ENCODE data around the gene RAD51B.

DNA sequence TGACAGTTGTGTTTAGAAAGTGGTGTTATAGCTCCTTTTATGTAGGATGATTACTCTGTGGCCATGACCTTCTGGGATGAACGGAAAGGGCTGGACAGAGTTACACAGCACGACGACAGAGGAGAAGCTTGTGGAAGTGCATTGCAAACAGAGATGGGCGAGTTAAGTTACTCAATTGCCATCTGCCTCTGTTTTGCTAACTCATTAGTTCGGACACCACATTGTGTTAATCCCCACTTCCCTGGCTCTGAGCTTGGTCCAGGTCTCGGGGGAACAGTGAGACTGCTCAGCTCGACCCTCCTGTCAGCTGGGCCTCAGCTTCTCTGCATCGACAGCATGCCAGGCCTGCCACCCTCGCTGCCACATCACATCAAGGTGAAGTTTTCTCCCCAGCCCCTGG lies 565.3 kb downstream of the RAD51B start:
- TF ChIP-seq, protein P1, sequence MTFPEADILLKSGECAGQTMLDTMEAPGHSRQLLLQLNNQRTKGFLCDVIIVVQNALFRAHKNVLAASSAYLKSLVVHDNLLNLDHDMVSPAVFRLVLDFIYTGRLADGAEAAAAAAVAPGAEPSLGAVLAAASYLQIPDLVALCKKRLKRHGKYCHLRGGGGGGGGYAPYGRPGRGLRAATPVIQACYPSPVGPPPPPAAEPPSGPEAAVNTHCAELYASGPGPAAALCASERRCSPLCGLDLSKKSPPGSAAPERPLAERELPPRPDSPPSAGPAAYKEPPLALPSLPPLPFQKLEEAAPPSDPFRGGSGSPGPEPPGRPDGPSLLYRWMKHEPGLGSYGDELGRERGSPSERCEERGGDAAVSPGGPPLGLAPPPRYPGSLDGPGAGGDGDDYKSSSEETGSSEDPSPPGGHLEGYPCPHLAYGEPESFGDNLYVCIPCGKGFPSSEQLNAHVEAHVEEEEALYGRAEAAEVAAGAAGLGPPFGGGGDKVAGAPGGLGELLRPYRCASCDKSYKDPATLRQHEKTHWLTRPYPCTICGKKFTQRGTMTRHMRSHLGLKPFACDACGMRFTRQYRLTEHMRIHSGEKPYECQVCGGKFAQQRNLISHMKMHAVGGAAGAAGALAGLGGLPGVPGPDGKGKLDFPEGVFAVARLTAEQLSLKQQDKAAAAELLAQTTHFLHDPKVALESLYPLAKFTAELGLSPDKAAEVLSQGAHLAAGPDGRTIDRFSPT (tag by site-specific recombination; IDR thresholded peaks at IDR 0.05): no peak
- TF ChIP-seq, protein P2, sequence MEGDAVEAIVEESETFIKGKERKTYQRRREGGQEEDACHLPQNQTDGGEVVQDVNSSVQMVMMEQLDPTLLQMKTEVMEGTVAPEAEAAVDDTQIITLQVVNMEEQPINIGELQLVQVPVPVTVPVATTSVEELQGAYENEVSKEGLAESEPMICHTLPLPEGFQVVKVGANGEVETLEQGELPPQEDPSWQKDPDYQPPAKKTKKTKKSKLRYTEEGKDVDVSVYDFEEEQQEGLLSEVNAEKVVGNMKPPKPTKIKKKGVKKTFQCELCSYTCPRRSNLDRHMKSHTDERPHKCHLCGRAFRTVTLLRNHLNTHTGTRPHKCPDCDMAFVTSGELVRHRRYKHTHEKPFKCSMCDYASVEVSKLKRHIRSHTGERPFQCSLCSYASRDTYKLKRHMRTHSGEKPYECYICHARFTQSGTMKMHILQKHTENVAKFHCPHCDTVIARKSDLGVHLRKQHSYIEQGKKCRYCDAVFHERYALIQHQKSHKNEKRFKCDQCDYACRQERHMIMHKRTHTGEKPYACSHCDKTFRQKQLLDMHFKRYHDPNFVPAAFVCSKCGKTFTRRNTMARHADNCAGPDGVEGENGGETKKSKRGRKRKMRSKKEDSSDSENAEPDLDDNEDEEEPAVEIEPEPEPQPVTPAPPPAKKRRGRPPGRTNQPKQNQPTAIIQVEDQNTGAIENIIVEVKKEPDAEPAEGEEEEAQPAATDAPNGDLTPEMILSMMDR (tag by site-specific recombination; IDR thresholded peaks at IDR 0.05): no peak
- TF ChIP-seq TRIM28 (IDR thresholded peaks at IDR 0.05; ENCODE audit: borderline replicate concordance, low read length) (no peak), ZNF785 (tag by site-specific recombination; IDR thresholded peaks at IDR 0.05) (no peak)

Data from HEK293 (cell line).